HepG2 (cell line): ENCODE data around the gene CLDN9. TPM values are rescaled to one million over a fixed set of nuclear protein-coding genes. Genes with fewer than 3 reads are reported as not detected.

Source experiments
- ATAC-seq: fragments of 200-7000 bp; cut with Tn5 transposase; 3 replicates; pipeline ENCODE4 v1.9.1; 2020; ENCODE audit warnings: mild to moderate bottlenecking, moderate library complexity
- BruUV-seq: library from RNA; stranded (reverse); fragments of 400-500 nt; replicated peaks from 2 replicates; lab custom pipeline; 2021; lab: Mats Ljungman, UMichigan
- CTCF ChIA-PET: fragments of 300-600 bp; formaldehyde crosslinking; extraction: SDS; loops from one replicate; lab custom pipeline; 2021; ENCODE audit warnings: low total read pairs, inconsistent platforms, low intra/inter-chr PET ratio; lab: Yijun Ruan, JAX
- POLR2A ChIA-PET: fragments of 350-600 bp; sonication (Branson Sonifier 250); formaldehyde crosslinking; loops from one replicate; lab custom pipeline; 2020; ENCODE audit warnings: antibody characterized with exemption, inconsistent platforms; lab: Yijun Ruan, JAX
- DNase-seq: peaks from one replicate; pipeline ENCODE4 v3.0.0-alpha.2; 2015; ENCODE audit warnings: low spot score
- FAIRE-seq: peaks from 3 replicates; lab custom pipeline; 2011; peaks lifted over from hg19 to GRCh38; lab: Jason Lieb, UNC
- H2AFZ ChIP-seq: one replicate; pipeline ENCODE4 v1.6.1; 2011; ENCODE audit warnings: low read length, inconsistent platforms
- H3K27ac ChIP-seq: fragments of 300-600 bp; 3 replicates; pipeline ENCODE4 v1.8.0; 2011; ENCODE audit warnings: mixed run types, mild to moderate bottlenecking, mixed read lengths, low read length, inconsistent platforms; ENCODE audit not compliant: insufficient read depth; ENCODE audit errors: extremely low read length
- H3K27me3 ChIP-seq, 2 experiments: fragments of 200-600 bp in 1 of 2; 2 replicates in 1 of 2; 3 replicates in 1 of 2; pipeline versions ENCODE4 v1.6.0 to v1.8.0; 2011; ENCODE audit warnings: low read length in 2 of 2, mild to moderate bottlenecking in 2 of 2, moderate library complexity in 2 of 2, inconsistent platforms in 1 of 2; ENCODE audit not compliant: insufficient read depth in 2 of 2, control insufficient read depth in 1 of 2
- H3K36me3 ChIP-seq, 2 experiments: fragments of 200-600 bp in 1 of 2; replicated peaks in 1 of 2; 2 replicates in 1 of 2; 3 replicates in 1 of 2; pipeline versions ENCODE4 v1.5.1 to v1.8.0; 2011; ENCODE audit warnings: low read length in 2 of 2, inconsistent platforms in 1 of 2; ENCODE audit not compliant: insufficient read depth in 2 of 2, control insufficient read depth in 1 of 2
- H3K4me1 ChIP-seq: 2 replicates; pipeline ENCODE4 v1.5.1; 2012; ENCODE audit warnings: low read length, inconsistent platforms; ENCODE audit not compliant: insufficient read depth
- H3K4me2 ChIP-seq: 2 replicates; pipeline ENCODE4 v1.6.0; 2011; ENCODE audit warnings: low read depth, low read length, inconsistent platforms
- H3K4me3 ChIP-seq, 3 experiments: fragments of 200-600 bp in 1 of 3; sonication (generic), shearing (Covaris generic) in 1 of 3; replicated peaks in 1 of 3; 2 replicates each; pipeline ENCODE4 v1.5.1; 2011 to 2016; ENCODE audit warnings: low read length in 3 of 3, inconsistent platforms in 2 of 3, low read depth in 2 of 3, mild to moderate bottlenecking in 2 of 3, control low read depth in 1 of 3, mixed read lengths in 1 of 3; ENCODE audit not compliant: insufficient read depth in 1 of 3
- H3K79me2 ChIP-seq: one replicate; pipeline ENCODE4 v1.6.1; 2011; ENCODE audit warnings: low read length, inconsistent platforms; ENCODE audit not compliant: insufficient read depth
- H3K9ac ChIP-seq: 2 replicates; pipeline ENCODE4 v1.6.0; 2011; ENCODE audit warnings: mild to moderate bottlenecking, low read depth, low read length, inconsistent platforms; ENCODE audit not compliant: insufficient read depth
- H3K9me3 ChIP-seq: 2 replicates; pipeline ENCODE4 v1.5.1; 2012; ENCODE audit warnings: mild to moderate bottlenecking, low read length
- H4K20me1 ChIP-seq: 2 replicates; pipeline ENCODE4 v1.6.0; 2011; ENCODE audit warnings: inconsistent platforms, mild to moderate bottlenecking, low read length, moderate library complexity; ENCODE audit not compliant: insufficient read depth
- ARNT2 ChIP-seq: sonication (generic); formaldehyde crosslinking; IDR thresholded peaks from 2 replicates; pipeline ENCODE4 v1.8.0; 2022; ENCODE audit warnings: mild to moderate bottlenecking, low read depth, missing genetic modification reagents, moderate library complexity
- HDAC1 ChIP-seq: sonication (generic); formaldehyde crosslinking; IDR thresholded peaks from 2 replicates; pipeline ENCODE4 v1.5.1; 2020; ENCODE audit warnings: mild to moderate bottlenecking, missing genetic modification reagents
- HNRNPUL1 ChIP-seq: fragments of 200-400 bp; formaldehyde crosslinking; IDR thresholded peaks from 2 replicates; pipeline ENCODE4 v1.6.1; 2017; ENCODE audit warnings: low read depth, mild to moderate bottlenecking, low read length, moderate library complexity
- NFE2L1 ChIP-seq: sonication (generic); formaldehyde crosslinking; IDR thresholded peaks from 2 replicates; pipeline ENCODE4 v1.4.0; 2020; ENCODE audit warnings: missing genetic modification reagents, mild to moderate bottlenecking, borderline replicate concordance
- NR2F2 ChIP-seq: IDR thresholded peaks from 2 replicates; pipeline ENCODE4 v1.6.1; 2012; ENCODE audit warnings: low read depth, inconsistent platforms, borderline replicate concordance
- U2AF1 ChIP-seq: fragments of 200-400 bp; formaldehyde crosslinking; optimal IDR thresholded peaks from 2 replicates; pipeline ENCODE3; 2017; ENCODE audit warnings: mild to moderate bottlenecking, low read depth, low read length
- ZNF33B ChIP-seq: sonication (generic); formaldehyde crosslinking; IDR thresholded peaks from 2 replicates; pipeline ENCODE4 v1.5.1; 2020; ENCODE audit warnings: mild to moderate bottlenecking, missing genetic modification reagents
- ZNF777 ChIP-seq: sonication (generic); formaldehyde crosslinking; IDR thresholded peaks from 2 replicates; pipeline ENCODE4 v1.4.0; 2020; ENCODE audit warnings: missing genetic modification reagents
- WGBS: methylation state at CpG from one replicate; pipeline ENCODE4 v1.1.6; 2017; ENCODE audit warnings: low lambda C conversion rate; 5-methylcytosine and 5-hydroxymethylcytosine counted together
- in situ Hi-C: cut with HindIII; loops from 2 replicates; pipeline ENCODE4 v1.10.0; 2017; ENCODE audit warnings: low pct_unique_long_range_greater_than_20kb; ENCODE audit not compliant: extremely low pct_ligation_motif_present
- intact Hi-C: fragments of 100-400 bp; cut with micrococcal nuclease; formaldehyde crosslinking; loops from one replicate; pipeline ENCODE4 v1.10.0; 2022; ENCODE audit not compliant: unreplicated experiment
- polyA plus RNA-seq, 8 experiments: library from polyadenylated mRNA; depleted of rRNA in 3 of 8; stranded (reverse) in 7 of 8; unstranded in 1 of 8; fragments of >200 nt; fragmentation: Illumina TruSeq in 4 of 8; extraction: Trizol in 4 of 8; gene quantifications; 2 replicates each; pipeline versions ENCODE4 v1.2.1 to v1.2.3, GENCODE V29; 2011 to 2016; ENCODE audit warnings: low read depth in 4 of 8, missing spikeins in 1 of 8, mixed read lengths in 1 of 8; ENCODE audit not compliant: insufficient read depth in 1 of 8
- total RNA-seq, 5 experiments: library from RNA; depleted of rRNA; stranded (reverse); fragments of >200 nt; fragmentation: Illumina TruSeq; extraction: Trizol; gene quantifications; 2 replicates each; pipeline ENCODE4 v1.2.3, GENCODE V29; 2016; ENCODE audit warnings: low read depth in 1 of 5
- TF ChIP-seq, protein P1 (sequence below): sonication (generic); formaldehyde crosslinking; IDR thresholded peaks from 2 replicates; pipeline ENCODE4 v1.8.1; 2022; ENCODE audit warnings: low read depth, mild to moderate bottlenecking, missing genetic modification reagents
- TF ChIP-seq, protein P2 (sequence below): sonication (generic); formaldehyde crosslinking; IDR thresholded peaks from 2 replicates; pipeline ENCODE4 v1.4.0; 2020; ENCODE audit warnings: mild to moderate bottlenecking, low read depth, missing genetic modification reagents
- TF ChIP-seq, protein P3 (sequence below), 2 experiments: sonication (generic) in 1 of 2; formaldehyde crosslinking in 1 of 2; IDR thresholded peaks; 2 replicates each; pipeline versions ENCODE4 v1.4.0 to v1.6.1; 2016 to 2020; ENCODE audit warnings: borderline replicate concordance in 1 of 2, low read depth in 1 of 2, mild to moderate bottlenecking in 1 of 2, missing genetic modification reagents in 1 of 2
- TF ChIP-seq, protein P4 (sequence below), 2 experiments: fragments of 450-650 bp in 1 of 2; sonication (generic) in 1 of 2; formaldehyde crosslinking; IDR thresholded peaks; 2 replicates each; pipeline versions ENCODE4 v1.5.0 to v1.8.0; 2020 to 2022; ENCODE audit warnings: mild to moderate bottlenecking in 1 of 2, missing genetic modification reagents in 1 of 2

CLDN9 gene
- total and polyA plus RNA-seq, 2 of the 13 experiments (the other 11 are each of a cell fraction or from before 2014, with no cell fraction given): 0.15 to 0.26 TPM

DNA sequence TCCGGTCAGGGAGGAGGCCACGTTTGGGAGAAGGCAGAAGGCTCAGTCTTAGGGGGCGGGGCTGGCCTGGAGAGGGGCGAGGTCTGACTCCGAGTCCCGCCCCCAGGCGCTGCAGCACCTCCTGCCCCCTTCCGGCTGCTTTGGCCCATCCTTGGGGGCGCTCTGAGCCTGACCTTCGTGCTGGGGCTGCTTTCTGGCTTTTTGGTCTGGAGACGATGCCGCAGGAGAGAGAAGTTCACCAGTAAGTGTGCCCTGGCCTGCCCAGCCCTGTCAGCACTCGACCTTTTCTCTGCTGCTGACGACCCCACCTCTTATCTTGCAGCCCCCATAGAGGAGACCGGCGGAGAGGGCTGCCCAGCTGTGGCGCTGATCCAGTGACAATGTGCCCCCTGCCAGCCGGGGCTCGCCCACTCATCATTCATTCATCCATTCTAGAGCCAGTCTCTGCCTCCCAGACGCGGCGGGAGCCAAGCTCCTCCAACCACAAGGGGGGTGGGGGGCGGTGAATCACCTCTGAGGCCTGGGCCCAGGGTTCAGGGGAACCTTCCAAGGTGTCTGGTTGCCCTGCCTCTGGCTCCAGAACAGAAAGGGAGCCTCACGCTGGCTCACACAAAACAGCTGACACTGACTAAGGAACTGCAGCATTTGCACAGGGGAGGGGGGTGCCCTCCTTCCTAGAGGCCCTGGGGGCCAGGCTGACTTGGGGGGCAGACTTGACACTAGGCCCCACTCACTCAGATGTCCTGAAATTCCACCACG lies 8.9 kb downstream of the CLDN9 start:
- ChIA-PET POLR2A (interaction anchor here (0.7 to 18.8 kb wide), 21 partner anchors 10 to 866 kb away, joined by 3 to 750 read pairs (median 5); partner anchors contain the start of genes CLDN9, FLYWCH2, IL32 and KREMEN2), CTCF (interaction anchor here (0.9 kb wide), 1 partner anchor 18 kb away, joined by 4 read pairs; no protein-coding TSS in a partner anchor)
- FAIRE-seq: no peak
- DNase-seq: peak; percentile 68
- H3K4me3 ChIP-seq: peak overlapping the region; percentile 65 to 93 (median 76)
- no peak overlapping the region for H2AFZ ChIP-seq
- 3% methylated on average over 5 of the region's 25 CpGs for whole genome bisulfite sequencing
- peak overlapping the region; percentile 99 for H3K9ac ChIP-seq
- peak; percentile 23 for ATAC-seq
- no peaks in the 10 kb centered on the region for H3K9me3 ChIP-seq
- H3K36me3 ChIP-seq: peaks cover 9 to 14% of the 10 kb centered on the region in 2 experiments; a peak in 4 of 5 replicates
- H3K4me2 ChIP-seq: peak overlapping the region; percentile 85
- peak overlapping the region; percentile 93 for H3K27ac ChIP-seq
- peaks cover 61% of the 10 kb centered on the region for H3K4me1 ChIP-seq
- H4K20me1 ChIP-seq: peaks cover 31% of the 10 kb centered on the region; the same call in 1 of the 2 replicates
- H3K27me3 ChIP-seq: no peaks in the 10 kb centered on the region; a peak in 2 of 5 replicates
- in situ Hi-C loops (no loop called here), intact Hi-C loops (no loop called here)
- H3K79me2 ChIP-seq: peaks cover 5% of the 10 kb centered on the region
- TSS peak; percentile 59 for BruUV-seq
- TF ChIP-seq HDAC1 (CRISPR knock-in tag) (no peak; the same call in 1 of the 2 replicates), ZNF777 (CRISPR knock-in tag) (no peak), NFE2L1 (no peak), ZNF33B (CRISPR knock-in tag) (no peak), ARNT2 (no peak; the same call in 1 of the 2 replicates), HNRNPUL1 (no peak), U2AF1 (peak; percentile 73), NR2F2 (no peak)
- TF ChIP-seq, protein P1, sequence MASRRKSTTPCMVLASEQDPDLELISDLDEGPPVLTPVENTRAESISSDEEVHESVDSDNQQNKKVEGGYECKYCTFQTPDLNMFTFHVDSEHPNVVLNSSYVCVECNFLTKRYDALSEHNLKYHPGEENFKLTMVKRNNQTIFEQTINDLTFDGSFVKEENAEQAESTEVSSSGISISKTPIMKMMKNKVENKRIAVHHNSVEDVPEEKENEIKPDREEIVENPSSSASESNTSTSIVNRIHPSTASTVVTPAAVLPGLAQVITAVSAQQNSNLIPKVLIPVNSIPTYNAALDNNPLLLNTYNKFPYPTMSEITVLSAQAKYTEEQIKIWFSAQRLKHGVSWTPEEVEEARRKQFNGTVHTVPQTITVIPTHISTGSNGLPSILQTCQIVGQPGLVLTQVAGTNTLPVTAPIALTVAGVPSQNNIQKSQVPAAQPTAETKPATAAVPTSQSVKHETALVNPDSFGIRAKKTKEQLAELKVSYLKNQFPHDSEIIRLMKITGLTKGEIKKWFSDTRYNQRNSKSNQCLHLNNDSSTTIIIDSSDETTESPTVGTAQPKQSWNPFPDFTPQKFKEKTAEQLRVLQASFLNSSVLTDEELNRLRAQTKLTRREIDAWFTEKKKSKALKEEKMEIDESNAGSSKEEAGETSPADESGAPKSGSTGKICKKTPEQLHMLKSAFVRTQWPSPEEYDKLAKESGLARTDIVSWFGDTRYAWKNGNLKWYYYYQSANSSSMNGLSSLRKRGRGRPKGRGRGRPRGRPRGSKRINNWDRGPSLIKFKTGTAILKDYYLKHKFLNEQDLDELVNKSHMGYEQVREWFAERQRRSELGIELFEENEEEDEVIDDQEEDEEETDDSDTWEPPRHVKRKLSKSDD: no peak
- TF ChIP-seq, protein P2, sequence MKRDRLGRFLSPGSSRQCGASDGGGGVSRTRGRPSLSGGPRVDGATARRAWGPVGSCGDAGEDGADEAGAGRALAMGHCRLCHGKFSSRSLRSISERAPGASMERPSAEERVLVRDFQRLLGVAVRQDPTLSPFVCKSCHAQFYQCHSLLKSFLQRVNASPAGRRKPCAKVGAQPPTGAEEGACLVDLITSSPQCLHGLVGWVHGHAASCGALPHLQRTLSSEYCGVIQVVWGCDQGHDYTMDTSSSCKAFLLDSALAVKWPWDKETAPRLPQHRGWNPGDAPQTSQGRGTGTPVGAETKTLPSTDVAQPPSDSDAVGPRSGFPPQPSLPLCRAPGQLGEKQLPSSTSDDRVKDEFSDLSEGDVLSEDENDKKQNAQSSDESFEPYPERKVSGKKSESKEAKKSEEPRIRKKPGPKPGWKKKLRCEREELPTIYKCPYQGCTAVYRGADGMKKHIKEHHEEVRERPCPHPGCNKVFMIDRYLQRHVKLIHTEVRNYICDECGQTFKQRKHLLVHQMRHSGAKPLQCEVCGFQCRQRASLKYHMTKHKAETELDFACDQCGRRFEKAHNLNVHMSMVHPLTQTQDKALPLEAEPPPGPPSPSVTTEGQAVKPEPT (CRISPR knock-in tag): no peak; the same call in 1 of the 2 replicates
- TF ChIP-seq, protein P3, sequence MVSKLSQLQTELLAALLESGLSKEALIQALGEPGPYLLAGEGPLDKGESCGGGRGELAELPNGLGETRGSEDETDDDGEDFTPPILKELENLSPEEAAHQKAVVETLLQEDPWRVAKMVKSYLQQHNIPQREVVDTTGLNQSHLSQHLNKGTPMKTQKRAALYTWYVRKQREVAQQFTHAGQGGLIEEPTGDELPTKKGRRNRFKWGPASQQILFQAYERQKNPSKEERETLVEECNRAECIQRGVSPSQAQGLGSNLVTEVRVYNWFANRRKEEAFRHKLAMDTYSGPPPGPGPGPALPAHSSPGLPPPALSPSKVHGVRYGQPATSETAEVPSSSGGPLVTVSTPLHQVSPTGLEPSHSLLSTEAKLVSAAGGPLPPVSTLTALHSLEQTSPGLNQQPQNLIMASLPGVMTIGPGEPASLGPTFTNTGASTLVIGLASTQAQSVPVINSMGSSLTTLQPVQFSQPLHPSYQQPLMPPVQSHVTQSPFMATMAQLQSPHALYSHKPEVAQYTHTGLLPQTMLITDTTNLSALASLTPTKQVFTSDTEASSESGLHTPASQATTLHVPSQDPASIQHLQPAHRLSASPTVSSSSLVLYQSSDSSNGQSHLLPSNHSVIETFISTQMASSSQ (IDR thresholded peaks at IDR 0.05; ENCODE audit: low read depth): no peak
- TF ChIP-seq, protein P3 (CRISPR knock-in tag; IDR thresholded peaks at IDR 0.05; ENCODE audit: borderline replicate concordance): no peak
- TF ChIP-seq, protein P4, sequence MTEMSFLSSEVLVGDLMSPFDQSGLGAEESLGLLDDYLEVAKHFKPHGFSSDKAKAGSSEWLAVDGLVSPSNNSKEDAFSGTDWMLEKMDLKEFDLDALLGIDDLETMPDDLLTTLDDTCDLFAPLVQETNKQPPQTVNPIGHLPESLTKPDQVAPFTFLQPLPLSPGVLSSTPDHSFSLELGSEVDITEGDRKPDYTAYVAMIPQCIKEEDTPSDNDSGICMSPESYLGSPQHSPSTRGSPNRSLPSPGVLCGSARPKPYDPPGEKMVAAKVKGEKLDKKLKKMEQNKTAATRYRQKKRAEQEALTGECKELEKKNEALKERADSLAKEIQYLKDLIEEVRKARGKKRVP (CRISPR knock-in tag; IDR thresholded peaks at IDR 0.05): no peak
